Colonic mucosa (tissue), 4 donors: ENCODE measurements around the gene MLLT6. TPM values are rescaled to one million over a fixed set of nuclear protein-coding genes. Genes with fewer than 3 reads are reported as not detected.

ENCODE experiments used
- DNase-seq: peaks from one replicate; pipeline ENCODE4 v3.0.0-alpha.2; 2020
- H3K27ac ChIP-seq: fragments of 200-600 bp; one replicate; pipeline ENCODE4 v1.8.0; 2021
- H3K27me3 ChIP-seq: fragments of 200-600 bp; one replicate; pipeline ENCODE4 v1.8.0; 2021
- H3K36me3 ChIP-seq: fragments of 200-600 bp; one replicate; pipeline ENCODE4 v1.8.0; 2021
- H3K4me1 ChIP-seq: fragments of 200-600 bp; one replicate; pipeline ENCODE4 v1.8.0; 2021; ENCODE audit warnings: mild to moderate bottlenecking
- H3K4me3 ChIP-seq: fragments of 200-600 bp; one replicate; pipeline ENCODE4 v1.8.0; 2021
- H3K9ac ChIP-seq, 2 donors: one replicate each; pipeline ENCODE4 v1.7.0; 2013; ENCODE audit warnings: control low read depth in 2 of 2, low read depth in 2 of 2, low read length in 2 of 2
- H3K9me3 ChIP-seq: fragments of 200-600 bp; one replicate; pipeline ENCODE4 v1.8.0; 2021
- intact Hi-C: fragments of 100-400 bp; cut with DNase I; formaldehyde crosslinking; loops from one replicate; pipeline ENCODE4 v1.14.1; 2022
- total RNA-seq, 2 donors: library from RNA; stranded (reverse); fragmentation: NEBNext Ultra II Directional in 1 of 2; extraction: Animal tissue kit (Norgen Biotek cat#: 25700) in 1 of 2; gene quantifications; one replicate each; pipeline ENCODE4 v1.2.1, GENCODE V29; 2021
- TF ChIP-seq, protein P1 (sequence below): fragments of 200-600 bp; IDR thresholded peaks from one replicate; pipeline ENCODE4 v1.8.0; 2022; ENCODE audit warnings: antibody characterized with exemption, mild to moderate bottlenecking
- donor health status: healthy.
- donor health status: DM: no; HTN: no; CAD: no.
- donor health status: DM: no; HTN: no; CAD: no.

Gene MLLT6
- total RNA-seq, 2 donors from 2014 or later = 74.1 to 109 TPM

DNA sequence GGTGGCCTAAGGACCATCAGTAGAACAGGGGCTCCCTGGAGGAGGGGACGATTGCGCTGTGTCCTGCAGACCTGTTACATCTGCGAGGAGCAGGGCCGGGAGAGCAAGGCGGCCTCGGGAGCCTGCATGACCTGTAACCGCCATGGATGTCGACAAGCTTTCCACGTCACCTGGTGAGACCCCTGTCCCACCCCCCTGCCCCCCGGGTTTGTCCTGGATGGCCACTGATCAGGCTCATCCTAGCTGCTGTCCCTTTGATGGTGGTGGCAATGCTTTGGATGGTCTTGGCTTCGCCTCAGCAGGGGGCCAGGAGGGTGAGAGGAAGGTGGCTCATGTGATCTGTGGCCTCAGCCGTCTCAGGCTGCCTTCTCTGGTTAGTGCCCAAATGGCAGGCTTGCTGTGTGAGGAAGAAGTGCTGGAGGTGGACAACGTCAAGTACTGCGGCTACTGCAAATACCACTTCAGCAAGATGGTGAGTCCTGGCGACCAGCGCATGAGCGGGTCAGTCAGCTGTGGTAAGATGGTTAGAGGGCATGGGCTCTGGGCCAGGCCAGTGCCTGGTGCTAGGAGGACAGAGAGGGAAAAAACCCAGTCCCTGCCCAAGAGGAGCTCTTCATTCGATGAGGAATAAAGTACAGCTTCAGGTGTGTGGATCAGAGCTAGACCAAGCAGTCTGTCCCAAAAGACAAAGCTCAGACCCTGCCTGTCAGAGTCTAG, 4.2 kb downstream of the MLLT6 start:
- Histone ChIP-seq H3K9ac (no peak overlapping the region), H3K4me1 (no peaks in the 10 kb centered on the region), H3K36me3 (no peaks in the 10 kb centered on the region), H3K4me3 (no peak overlapping the region), H3K9me3 (no peaks in the 10 kb centered on the region), H3K27ac (no peak overlapping the region), H3K27me3 (no peaks in the 10 kb centered on the region)
- DNase-seq = no peak
- TF ChIP-seq, protein P1, sequence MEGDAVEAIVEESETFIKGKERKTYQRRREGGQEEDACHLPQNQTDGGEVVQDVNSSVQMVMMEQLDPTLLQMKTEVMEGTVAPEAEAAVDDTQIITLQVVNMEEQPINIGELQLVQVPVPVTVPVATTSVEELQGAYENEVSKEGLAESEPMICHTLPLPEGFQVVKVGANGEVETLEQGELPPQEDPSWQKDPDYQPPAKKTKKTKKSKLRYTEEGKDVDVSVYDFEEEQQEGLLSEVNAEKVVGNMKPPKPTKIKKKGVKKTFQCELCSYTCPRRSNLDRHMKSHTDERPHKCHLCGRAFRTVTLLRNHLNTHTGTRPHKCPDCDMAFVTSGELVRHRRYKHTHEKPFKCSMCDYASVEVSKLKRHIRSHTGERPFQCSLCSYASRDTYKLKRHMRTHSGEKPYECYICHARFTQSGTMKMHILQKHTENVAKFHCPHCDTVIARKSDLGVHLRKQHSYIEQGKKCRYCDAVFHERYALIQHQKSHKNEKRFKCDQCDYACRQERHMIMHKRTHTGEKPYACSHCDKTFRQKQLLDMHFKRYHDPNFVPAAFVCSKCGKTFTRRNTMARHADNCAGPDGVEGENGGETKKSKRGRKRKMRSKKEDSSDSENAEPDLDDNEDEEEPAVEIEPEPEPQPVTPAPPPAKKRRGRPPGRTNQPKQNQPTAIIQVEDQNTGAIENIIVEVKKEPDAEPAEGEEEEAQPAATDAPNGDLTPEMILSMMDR = no peak
- intact Hi-C loops = no loop called here

DNA sequence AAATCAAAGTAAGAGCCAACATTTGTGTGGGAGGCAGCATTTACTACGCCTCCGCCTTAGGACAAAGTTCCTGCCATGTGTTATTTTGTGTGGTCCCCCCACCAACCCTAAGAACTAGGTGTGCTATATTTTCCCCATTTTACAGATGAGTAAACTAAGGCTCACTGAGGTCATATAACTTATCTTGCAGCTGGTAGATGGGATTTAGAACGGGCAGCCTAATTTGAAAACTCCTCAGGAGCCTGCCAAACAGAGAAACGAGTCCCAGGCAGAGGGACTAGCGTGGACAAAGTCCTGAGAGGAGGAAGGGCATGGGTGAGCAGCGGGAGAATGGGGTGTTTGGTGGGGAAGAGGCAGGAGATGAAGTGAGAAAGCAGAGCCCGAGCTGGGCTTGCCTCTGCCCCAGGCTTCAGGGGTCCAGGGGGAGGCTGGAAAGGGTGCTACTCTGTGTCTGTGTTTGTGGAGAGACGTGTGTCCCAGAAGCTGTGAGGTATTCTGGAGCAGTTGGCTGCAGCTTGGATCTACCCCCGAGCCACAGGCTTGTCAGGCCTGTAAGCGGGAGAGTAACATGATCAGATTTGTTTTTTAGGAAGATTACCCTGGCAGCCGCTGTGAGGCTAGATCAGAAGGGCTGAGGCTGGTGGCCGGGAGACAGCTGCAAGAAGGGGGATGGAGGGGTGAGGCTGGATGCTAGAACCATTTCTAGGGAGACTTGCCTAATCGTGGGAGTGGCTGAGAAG, 5.0 kb downstream of the MLLT6 start:
- no peak for DNase-seq
- Histone ChIP-seq H3K36me3 (no peaks in the 10 kb centered on the region), H3K9me3 (no peaks in the 10 kb centered on the region), H3K4me3 (no peak overlapping the region), H3K27me3 (no peaks in the 10 kb centered on the region), H3K4me1 (no peaks in the 10 kb centered on the region), H3K9ac (no peak overlapping the region), H3K27ac (no peak overlapping the region)
- intact Hi-C loops = no loop called here
- TF ChIP-seq, protein P1 = no peak

DNA sequence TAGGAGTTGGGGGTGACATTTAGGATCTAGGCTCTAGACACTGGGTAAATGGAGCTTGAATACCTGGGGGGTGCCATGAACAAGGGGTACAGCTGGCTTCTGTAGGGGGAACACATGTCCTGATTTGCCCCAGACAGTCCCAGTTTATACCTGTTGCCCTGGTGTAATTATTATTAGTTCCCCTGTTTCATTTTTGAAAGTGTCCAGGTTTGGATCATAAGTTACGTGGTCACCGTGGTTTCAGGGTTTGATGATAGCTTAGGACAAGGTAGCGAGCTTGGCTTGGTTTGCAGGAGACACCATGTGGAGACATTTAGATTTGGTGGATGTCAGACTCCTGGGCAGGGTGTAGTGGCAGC, 5.5 kb downstream of the MLLT6 start:
- no peaks in the 10 kb centered on the region for H3K4me1 ChIP-seq
- H3K27me3 ChIP-seq = no peaks in the 10 kb centered on the region
- intact Hi-C loops = no loop called here
- no peak overlapping the region for H3K27ac ChIP-seq
- no peak overlapping the region for H3K4me3 ChIP-seq
- no peaks in the 10 kb centered on the region for H3K36me3 ChIP-seq
- TF ChIP-seq, protein P1 = no peak
- H3K9me3 ChIP-seq = no peaks in the 10 kb centered on the region
- no peak for DNase-seq
- no peak overlapping the region for H3K9ac ChIP-seq

DNA sequence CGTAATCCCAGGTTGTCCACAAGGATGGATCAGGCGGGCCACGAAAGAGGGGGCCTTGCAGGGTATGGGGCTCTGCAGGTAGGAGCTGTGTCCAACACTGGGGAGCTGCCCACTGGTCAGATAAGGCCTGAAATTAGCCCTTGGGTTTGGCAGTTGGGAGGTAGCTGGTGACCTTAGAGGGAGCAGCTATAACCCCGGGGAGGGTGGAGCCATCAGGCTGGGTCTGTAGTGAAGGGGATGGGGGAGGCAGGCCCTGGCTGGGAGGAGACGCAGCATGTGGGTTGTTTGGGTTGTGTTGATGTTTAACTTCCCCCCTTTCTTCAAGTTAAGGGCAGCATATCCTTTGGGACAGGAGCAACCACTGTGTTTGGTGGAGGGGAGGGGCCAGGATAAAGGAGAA, 5.9 kb downstream of the MLLT6 start:
- Histone ChIP-seq H3K4me1 (no peaks in the 10 kb centered on the region), H3K9ac (no peak overlapping the region), H3K27me3 (no peaks in the 10 kb centered on the region), H3K9me3 (no peaks in the 10 kb centered on the region), H3K36me3 (no peaks in the 10 kb centered on the region), H3K4me3 (no peak overlapping the region), H3K27ac (no peak overlapping the region)
- TF ChIP-seq, protein P1 = no peak
- DNase-seq = no peak
- intact Hi-C loops = no loop called here

DNA sequence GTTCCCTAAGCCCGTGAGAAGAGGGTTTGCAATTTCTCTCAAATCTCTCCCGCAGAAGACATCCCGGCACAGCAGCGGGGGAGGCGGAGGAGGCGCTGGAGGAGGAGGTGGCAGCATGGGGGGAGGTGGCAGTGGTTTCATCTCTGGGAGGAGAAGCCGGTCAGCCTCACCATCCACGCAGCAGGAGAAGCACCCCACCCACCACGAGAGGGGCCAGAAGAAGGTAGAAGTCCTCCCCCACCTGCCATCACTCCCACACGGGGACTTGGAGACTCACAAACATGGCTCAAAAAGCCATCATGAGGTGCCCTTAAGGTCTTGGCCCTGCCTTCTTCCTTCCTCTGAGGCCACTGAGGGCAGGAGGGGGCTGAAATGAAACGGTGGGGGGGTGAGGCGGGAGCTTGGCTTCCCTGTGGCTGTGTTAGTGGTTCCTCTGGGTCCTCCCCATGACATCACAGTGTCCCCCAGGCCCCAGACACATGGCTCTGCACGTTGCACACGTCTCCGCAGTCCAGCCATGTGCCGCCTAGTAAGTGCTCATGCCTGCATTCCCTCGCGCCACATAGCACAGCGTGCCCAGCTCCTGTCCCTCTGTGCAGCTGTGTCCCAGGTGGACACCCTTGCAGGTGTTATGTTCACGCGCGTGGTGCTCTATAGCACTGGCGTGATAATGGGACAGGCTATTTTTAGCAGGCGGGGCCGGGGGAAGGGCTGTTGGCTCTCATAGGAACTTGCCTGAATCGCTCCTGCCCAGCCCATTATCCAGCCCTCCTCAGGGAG, 6.9 kb downstream of the MLLT6 start:
- Histone ChIP-seq H3K4me1 (no peaks in the 10 kb centered on the region), H3K27me3 (no peaks in the 10 kb centered on the region), H3K9me3 (no peaks in the 10 kb centered on the region), H3K9ac (no peak overlapping the region), H3K36me3 (no peaks in the 10 kb centered on the region), H3K4me3 (no peak overlapping the region), H3K27ac (no peak overlapping the region)
- intact Hi-C loops = no loop called here
- TF ChIP-seq, protein P1 = no peak
- no peak for DNase-seq
